Progenitor cell of endocrine pancreas (in vitro differentiated cells): Measurements from ENCODE around the gene LRRK2. TPM values are rescaled to one million over a fixed set of nuclear protein-coding genes. Genes with fewer than 3 reads are reported as not detected.
"Not testable (repeated sequence)": the region's sequence is repeated elsewhere in the genome, so short reads cannot be mapped to it uniquely, and the experiment has no call there.

Source experiments
- DNase-seq: peaks from one replicate; pipeline ENCODE4 v3.0.0; 2021; ENCODE audit warnings: low spot score; ENCODE audit not compliant: unreplicated experiment
- H3K27ac Mint-ChIP-seq: 2 replicates; pipeline ENCODE4 v1.8.0; 2021; ENCODE audit warnings: mild to moderate bottlenecking, moderate library complexity, mixed read lengths
- H3K27me3 Mint-ChIP-seq: 2 replicates; pipeline ENCODE4 v1.8.0; 2021; ENCODE audit warnings: mixed read lengths
- H3K36me3 Mint-ChIP-seq: 2 replicates; pipeline ENCODE4 v1.8.0; 2022; ENCODE audit warnings: mixed read lengths; ENCODE audit not compliant: insufficient read depth
- H3K4me1 Mint-ChIP-seq: 2 replicates; pipeline ENCODE4 v1.8.0; 2021; ENCODE audit warnings: low read depth, mixed read lengths
- H3K4me3 Mint-ChIP-seq: 2 replicates; pipeline ENCODE4 v1.8.0; 2021; ENCODE audit warnings: low read depth, mild to moderate bottlenecking, moderate library complexity, mixed read lengths
- H3K9me3 Mint-ChIP-seq: 2 replicates; pipeline ENCODE4 v1.8.0; 2021; ENCODE audit warnings: low read depth, mixed read lengths
- CTCF ChIP-seq: fragments of 200-600 bp; sonication (generic); IDR thresholded peaks from one replicate; pipeline ENCODE4 v1.5.0; 2021; ENCODE audit warnings: antibody characterized with exemption, mild to moderate bottlenecking; ENCODE audit not compliant: unreplicated experiment
- total RNA-seq: library from RNA; stranded (reverse); gene quantifications from 2 replicates; pipeline ENCODE4 v1.2.1, GENCODE V29; 2021

Gene LRRK2
- total RNA-seq, 1 donor from 2014 or later = 0.72 TPM

- no peaks in the 10 kb centered on the region for H3K27me3 Mint-ChIP-seq
- H3K27ac Mint-ChIP-seq = no peak overlapping the region
- H3K4me1 Mint-ChIP-seq = no peaks in the 10 kb centered on the region
- TF ChIP-seq CTCF = no peak
- no peaks in the 10 kb centered on the region for H3K36me3 Mint-ChIP-seq
- H3K4me3 Mint-ChIP-seq = no peak overlapping the region
- no peaks in the 10 kb centered on the region for H3K9me3 Mint-ChIP-seq
- DNase-seq = no peak
These were observed 20.5 kb upstream of the LRRK2 start for GRCh38 chr12:40204337-40204736.

- H3K36me3 Mint-ChIP-seq = no peaks in the 10 kb centered on the region
- no peaks in the 10 kb centered on the region for H3K27me3 Mint-ChIP-seq
- H3K4me1 Mint-ChIP-seq = no peaks in the 10 kb centered on the region
- H3K27ac Mint-ChIP-seq = no peak overlapping the region
- no peak overlapping the region for H3K4me3 Mint-ChIP-seq
- no peak for DNase-seq
- H3K9me3 Mint-ChIP-seq = peaks cover 3% of the 10 kb centered on the region
- no peak for TF ChIP-seq CTCF
These were observed 17.2 kb upstream of the LRRK2 start for GRCh38 chr12:40207551-40207950.

- no peak for TF ChIP-seq CTCF
- H3K27ac Mint-ChIP-seq = no peak overlapping the region
- H3K4me3 Mint-ChIP-seq = no peak overlapping the region
- H3K9me3 Mint-ChIP-seq = peaks cover 10% of the 10 kb centered on the region
- H3K36me3 Mint-ChIP-seq = no peaks in the 10 kb centered on the region
- no peaks in the 10 kb centered on the region for H3K4me1 Mint-ChIP-seq
- DNase-seq = no peak
- H3K27me3 Mint-ChIP-seq = no peaks in the 10 kb centered on the region
These were observed 15.9 kb upstream of the LRRK2 start for GRCh38 chr12:40208707-40209446.

GRCh38 chr12:40209886-40210285, 14.9 kb upstream of the LRRK2 start:
- no peak for DNase-seq
- Mint-ChIP-seq H3K4me1 (no peaks in the 10 kb centered on the region), H3K27me3 (no peaks in the 10 kb centered on the region), H3K9me3 (peaks cover 13% of the 10 kb centered on the region), H3K27ac (no peak overlapping the region), H3K4me3 (no peak overlapping the region), H3K36me3 (no peaks in the 10 kb centered on the region)
- TF ChIP-seq CTCF = no peak

- not testable (repeated sequence) for H3K27ac Mint-ChIP-seq, H3K36me3 Mint-ChIP-seq, H3K27me3 Mint-ChIP-seq, DNase-seq, H3K4me1 Mint-ChIP-seq, H3K4me3 Mint-ChIP-seq
- H3K9me3 Mint-ChIP-seq = peaks cover 13% of the 10 kb centered on the region
These were observed 13.6 kb upstream of the LRRK2 start for GRCh38 chr12:40211186-40211585.

- Mint-ChIP-seq H3K4me1 (peaks cover 2% of the 10 kb centered on the region), H3K27ac (no peak overlapping the region), H3K9me3 (peaks cover 13% of the 10 kb centered on the region), H3K4me3 (no peak overlapping the region), H3K36me3 (no peaks in the 10 kb centered on the region), H3K27me3 (no peaks in the 10 kb centered on the region)
- no peak for TF ChIP-seq CTCF
- DNase-seq = no peak
These were observed 12.2 kb upstream of the LRRK2 start for GRCh38 chr12:40212566-40212965.
